Suppressor macrophage treated with lipopolysaccharide for 4 hours (primary cell): ENCODE measurements around the gene CACFD1.
A peak's percentile ranks its signal among the peaks of the same experiment; 100 is the strongest.
"Not testable (repeated sequence)": the region's sequence is repeated elsewhere in the genome, so short reads cannot be mapped to it uniquely, and the experiment has no call there.

ENCODE experiments used
- DNase-seq: peaks from one replicate; pipeline ENCODE4 v3.0.0-alpha.2; 2020

CACFD1 gene

DNA sequence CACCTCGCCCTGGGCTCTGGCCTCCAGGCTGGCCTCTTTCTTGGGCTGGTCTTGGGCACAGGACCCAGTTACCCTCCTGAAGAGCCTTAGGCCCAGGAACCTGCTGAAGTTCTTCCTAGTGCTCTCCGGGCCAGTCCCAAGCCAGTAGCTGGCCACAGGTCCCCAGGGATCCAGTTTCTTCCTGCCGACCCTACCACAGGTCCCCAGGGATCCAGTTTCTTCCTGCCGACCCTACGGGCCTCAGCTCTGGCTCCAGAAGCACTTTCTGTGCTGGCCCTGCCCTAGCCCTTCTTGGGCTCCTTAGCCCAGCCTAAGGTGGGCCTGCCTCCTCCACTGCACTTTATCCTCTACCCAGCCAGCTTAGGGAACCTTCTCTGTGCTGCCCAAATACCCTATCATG, 18.2 kb upstream of the CACFD1 start:
- DNase-seq: no peak

DNA sequence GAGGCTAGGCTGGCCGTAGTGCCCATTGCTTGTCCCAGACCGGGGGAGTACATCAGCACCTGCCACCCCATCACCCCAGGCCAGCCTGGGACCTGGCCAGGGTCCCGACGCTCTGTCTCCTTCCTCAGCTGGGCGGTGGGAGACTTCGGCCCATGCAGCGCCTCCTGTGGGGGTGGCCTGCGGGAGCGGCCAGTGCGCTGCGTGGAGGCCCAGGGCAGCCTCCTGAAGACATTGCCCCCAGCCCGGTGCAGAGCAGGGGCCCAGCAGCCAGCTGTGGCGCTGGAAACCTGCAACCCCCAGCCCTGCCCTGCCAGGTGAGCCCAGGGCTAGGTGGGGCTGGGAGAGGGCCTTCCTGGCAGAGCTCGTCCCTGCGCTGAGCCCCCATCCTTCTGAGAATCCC, 16.5 kb upstream of the CACFD1 start:
- no peak for DNase-seq

DNA sequence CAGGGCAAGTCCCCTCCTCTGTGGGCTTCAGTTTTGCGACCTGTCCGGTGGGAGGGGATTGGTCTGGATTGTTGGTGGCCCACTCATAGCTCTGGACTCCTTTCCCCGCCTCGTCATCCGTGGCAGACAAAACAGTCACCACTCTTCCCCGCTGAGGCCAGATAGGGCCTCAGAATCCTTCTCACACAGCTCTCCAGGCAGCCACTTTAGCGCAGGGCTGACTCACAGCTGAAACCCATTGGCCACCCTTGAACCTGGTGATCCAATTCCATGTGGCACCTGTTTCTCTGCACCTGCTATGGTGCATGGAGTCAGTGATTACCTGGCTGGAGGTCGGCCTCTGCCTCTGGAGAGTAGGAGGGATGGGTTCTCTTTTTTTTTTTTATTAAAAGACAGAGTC, 15.8 kb upstream of the CACFD1 start:
- DNase-seq: no peak

DNA sequence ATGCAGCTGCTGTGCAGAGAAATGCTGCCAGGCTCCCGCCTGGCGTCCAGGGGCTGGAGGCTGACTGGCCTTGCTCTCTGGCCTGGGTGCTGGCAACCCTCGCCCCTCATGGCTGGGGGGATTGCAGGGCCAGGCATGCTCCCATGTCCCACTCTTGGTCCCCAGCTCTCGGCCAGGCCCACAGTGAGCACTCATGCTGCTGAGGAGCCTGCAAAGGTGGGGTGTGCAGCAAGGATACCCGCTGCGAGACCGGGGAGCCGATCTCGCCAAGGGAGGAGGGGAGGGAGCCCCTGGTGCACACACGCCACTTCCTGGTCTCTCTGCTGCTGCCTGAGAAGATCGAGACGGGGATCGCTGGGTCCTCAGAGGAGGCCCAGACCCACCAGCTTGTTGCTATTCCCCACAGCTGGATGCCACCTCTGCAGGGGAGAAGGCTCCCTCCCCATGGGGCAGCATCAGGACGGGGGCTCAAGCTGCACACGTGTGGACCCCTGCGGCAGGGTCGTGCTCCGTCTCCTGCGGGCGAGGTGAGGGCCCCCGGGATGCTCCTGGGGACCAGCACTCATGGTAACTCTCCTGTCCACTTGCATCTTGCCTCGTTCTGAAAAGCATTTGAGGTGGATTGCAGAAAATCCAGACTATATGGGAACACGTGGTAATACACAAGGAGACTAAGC, 14.3 kb upstream of the CACFD1 start:
- DNase-seq: no peak

DNA sequence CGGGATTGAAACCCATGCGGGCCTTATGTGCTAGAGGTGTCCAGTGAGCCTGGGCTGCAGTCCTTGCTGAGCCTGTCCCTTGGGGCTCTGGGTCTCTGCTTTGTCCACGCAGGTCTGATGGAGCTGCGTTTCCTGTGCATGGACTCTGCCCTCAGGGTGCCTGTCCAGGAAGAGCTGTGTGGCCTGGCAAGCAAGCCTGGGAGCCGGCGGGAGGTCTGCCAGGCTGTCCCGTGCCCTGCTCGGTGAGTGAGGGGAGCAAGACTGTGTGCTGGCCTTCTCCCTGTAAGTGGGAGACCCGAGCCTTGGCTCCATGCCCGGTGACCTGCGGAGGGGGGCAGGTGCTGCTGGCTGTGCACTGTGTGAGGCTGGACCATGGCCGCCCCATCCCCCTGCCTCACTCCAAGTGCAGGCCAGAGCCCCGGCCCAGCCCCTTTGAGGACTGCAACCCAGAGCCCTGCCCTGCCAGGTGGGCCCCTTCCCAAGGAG, 11.2 kb upstream of the CACFD1 start:
- no peak for DNase-seq

DNA sequence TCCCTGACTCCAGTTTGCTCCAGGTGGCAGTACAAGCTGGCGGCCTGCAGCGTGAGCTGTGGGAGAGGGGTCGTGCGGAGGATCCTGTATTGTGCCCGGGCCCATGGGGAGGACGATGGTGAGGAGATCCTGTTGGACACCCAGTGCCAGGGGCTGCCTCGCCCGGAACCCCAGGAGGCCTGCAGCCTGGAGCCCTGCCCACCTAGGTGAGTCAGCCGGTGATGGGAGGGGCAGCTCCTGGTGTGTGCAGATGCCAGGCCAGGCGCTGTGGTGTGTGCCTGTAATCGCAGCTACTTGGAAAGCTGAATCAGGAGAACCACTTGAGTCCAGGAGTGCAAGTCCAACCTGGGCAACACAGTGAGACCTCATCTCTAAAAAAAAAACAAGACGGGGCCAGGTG, 10.0 kb upstream of the CACFD1 start:
- no peak for DNase-seq

DNA sequence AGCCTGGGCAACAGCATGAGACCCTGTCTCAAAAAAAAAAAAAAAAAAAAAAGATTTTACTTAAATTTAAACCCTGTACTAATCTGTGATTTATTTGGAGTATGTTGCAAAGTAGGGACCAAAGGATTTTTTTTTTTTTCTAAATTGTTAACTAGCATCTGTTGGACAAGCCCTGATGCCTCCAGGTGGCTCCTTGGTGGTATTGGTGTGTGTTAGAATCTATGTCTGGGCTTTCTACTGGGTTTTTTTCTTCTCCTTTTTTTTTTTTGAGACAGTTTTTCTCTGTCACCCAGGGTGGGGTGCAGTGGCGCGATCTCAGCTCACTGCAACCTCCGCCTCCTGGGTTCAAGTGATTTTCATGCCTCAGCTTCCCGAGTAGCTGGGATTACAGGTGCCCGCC, 7.9 kb upstream of the CACFD1 start:
- DNase-seq: not testable (repeated sequence)

DNA sequence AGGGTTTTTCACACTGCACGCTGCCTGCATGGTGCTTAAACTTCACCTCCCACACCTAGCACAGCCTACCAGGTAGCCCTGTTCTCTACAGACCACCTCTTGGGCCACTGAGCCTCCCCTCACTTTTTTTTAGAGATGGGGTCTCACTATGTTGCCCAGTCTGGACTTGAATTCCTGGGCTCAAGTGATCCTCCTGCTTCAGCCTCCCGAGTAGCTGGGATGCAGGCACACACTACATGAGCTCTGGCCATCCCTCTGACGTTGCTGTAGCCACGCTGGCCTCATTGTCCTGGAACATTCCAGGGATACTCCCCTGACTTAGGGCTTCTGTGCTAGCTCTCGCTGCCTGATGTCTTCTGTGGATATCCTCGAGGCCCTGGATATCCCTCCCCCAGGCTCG, 7.2 kb upstream of the CACFD1 start:
- no peak for DNase-seq

DNA sequence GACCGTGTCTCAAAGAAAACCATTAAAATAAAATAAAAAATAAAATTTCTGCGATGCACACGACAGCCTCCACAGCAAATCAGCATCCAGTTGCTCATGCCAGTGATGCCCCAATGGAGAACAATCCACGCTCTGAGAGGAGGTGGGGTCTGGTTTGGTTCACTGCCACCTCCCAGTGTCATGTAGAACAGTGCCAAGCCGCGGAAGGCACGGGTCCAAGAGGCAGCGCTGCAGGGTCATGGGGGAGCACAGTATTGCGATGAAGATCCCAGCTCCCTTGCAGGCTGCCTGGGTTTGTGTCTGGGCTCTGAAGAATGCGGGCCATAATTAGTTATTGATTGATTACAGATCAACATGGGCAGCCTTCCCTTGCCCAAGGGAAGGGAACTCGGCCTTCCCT, 6.1 kb upstream of the CACFD1 start:
- no peak for DNase-seq

DNA sequence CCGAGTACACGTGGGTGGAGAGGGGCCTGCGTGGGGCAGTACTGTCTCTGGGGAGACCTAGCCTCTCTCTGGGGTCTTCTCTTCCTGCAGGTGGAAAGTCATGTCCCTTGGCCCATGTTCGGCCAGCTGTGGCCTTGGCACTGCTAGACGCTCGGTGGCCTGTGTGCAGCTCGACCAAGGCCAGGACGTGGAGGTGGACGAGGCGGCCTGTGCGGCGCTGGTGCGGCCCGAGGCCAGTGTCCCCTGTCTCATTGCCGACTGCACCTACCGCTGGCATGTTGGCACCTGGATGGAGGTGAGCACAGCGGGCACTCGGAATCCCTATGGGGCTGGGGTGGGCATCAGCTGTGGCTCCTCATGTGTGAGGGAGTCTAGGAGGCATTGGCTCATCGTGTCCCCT, 5.5 kb upstream of the CACFD1 start:
- no peak for DNase-seq

DNA sequence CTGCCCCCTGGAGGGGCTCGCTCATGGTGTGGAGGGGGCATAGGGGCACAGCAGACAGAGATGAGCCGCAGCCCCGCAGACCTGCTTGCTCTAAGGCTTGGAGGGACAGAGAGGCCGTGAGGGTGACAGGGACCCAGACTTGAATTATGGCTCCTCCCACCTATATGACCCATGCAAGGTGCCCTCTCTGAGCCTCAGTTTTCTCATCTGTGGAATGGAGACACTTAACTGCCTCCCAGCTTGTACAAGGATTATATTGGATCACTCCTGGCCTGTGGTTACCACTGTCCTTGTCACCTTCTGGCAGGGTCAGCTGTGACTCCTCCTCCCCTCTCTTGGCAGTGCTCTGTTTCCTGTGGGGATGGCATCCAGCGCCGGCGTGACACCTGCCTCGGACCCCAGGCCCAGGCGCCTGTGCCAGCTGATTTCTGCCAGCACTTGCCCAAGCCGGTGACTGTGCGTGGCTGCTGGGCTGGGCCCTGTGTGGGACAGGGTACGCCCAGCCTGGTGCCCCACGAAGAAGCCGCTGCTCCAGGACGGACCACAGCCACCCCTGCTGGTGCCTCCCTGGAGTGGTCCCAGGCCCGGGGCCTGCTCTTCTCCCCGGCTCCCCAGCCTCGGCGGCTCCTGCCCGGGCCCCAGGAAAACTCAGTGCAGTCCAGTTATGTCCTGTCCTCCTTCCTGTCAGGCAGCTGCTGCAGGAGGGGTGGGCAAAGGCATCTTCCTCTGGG, 4.7 kb upstream of the CACFD1 start:
- no peak for DNase-seq

DNA sequence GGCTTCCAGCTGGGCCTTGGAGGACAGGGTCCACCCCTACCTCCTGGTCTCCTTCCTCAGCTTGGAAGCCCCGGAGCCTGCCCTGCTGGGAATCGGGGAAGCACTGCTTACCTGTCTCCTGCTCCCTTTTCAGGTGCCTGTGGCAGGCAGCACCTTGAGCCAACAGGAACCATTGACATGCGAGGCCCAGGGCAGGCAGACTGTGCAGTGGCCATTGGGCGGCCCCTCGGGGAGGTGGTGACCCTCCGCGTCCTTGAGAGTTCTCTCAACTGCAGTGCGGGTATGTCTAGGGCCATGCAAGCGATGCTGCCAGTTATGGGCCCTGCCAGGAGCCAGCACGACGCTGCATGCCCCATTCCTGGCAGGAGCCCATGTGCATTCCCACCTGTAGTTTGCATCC, 3.8 kb upstream of the CACFD1 start:
- no peak for DNase-seq

DNA sequence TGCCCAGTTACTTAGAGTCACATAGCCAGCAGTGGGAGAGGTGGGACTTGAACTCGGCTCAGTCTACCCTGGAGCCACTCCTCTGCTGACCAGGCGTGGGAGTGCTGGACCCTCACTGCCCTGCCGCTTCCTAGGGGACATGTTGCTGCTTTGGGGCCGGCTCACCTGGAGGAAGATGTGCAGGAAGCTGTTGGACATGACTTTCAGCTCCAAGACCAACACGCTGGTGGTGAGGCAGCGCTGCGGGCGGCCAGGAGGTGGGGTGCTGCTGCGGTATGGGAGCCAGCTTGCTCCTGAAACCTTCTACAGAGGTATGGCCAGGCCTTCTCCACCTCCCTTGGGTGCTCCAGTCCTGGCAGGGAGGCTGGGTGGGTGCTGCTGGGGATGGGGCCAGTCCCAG, 3.4 kb upstream of the CACFD1 start:
- no peak for DNase-seq

DNA sequence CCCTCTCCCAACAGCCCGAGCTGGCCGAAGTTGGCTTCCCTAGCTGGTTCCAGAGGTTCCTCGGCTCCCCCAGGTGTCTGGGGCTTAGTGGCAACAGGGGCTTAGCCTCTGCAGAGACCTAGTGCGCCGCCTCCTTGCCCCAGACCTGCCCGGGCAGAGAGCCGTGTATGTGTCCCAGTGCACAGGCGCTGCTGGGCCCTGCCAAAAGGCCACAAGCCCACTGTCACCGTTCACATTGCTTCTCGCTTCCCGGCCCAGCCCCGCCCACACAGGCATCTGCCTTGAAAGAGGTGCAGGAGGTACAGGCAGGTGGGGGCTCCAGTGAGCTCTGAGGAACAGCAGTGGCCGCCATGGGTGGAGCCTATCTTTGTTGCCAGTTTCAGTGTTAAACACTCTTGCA, 2.5 kb upstream of the CACFD1 start:
- no peak for DNase-seq

DNA sequence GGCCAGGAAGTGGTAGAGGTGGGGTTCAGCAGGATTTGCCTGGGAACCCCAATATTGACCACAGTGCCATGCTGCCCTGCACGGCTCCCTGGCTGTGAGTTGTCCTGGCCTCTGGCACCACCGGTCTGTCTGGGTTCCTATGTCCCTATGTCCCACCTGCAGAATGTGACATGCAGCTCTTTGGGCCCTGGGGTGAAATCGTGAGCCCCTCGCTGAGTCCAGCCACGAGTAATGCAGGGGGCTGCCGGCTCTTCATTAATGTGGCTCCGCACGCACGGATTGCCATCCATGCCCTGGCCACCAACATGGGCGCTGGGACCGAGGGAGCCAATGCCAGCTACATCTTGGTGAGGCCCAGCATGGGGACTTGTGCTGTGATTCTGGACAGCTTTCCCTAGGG, 2.0 kb upstream of the CACFD1 start:
- DNase-seq: no peak

DNA sequence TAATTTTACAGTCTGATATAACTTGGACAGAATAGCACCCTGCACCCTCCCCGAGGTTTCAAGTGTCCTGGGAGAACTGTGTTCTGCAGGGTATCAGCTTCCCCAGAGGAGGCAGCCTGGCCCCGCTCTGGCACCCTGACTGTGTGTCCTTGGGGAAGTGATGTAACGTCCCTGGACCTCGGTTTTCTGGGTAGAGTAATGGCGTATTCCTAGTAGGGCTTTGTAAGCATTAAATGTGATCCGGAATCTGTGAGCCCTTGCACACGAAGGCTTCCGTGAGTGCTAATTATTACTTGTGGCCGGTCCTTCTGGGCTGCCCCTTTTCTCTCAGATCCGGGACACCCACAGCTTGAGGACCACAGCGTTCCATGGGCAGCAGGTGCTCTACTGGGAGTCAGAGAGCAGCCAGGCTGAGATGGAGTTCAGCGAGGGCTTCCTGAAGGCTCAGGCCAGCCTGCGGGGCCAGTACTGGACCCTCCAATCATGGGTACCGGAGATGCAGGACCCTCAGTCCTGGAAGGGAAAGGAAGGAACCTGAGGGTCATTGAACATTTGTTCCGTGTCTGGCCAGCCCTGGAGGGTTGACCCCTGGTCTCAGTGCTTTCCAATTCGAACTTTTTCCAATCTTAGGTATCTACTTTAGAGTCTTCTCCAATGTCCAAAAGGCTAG, 1.0 kb upstream of the CACFD1 start:
- peak; percentile 53 for DNase-seq

DNA sequence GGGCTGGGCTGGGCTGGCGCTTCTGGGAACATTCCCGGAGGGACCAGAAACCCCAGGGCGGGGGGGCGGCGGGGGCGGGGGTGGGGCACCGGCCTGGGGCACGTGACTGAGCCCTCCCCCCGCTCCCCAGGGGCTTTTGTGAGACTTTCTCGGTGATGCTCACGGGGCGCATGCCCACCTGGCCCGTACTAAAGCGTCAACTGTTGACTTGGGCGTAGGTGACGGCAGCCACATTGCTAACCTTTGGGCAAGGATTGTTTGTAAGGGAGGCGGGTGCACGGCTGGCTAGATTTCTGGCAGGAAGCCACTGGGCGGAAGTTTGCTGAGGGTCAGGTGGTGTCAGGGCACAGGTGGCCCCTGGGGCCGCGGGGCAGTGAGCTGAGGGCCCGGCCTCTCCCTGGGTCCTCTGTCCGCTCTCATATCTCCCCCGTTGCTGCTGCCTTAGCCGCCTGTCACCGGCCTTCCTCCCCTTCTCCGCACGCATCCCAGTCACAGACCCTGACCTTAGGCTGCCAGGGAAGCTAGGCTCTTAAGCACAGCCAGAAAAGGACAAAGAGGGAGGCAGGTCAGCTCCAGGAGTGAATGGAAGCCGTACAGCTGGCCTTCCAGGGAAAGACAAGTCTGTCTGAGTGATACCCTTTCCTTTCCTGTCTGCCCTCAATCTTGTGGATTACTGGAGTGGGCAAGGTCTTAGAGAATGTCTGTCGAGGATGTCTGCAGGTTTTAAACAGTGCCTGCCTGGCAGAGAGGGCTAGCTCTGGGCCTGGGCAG, 812 bp downstream of the CACFD1 start:
- DNase-seq: no peak

DNA sequence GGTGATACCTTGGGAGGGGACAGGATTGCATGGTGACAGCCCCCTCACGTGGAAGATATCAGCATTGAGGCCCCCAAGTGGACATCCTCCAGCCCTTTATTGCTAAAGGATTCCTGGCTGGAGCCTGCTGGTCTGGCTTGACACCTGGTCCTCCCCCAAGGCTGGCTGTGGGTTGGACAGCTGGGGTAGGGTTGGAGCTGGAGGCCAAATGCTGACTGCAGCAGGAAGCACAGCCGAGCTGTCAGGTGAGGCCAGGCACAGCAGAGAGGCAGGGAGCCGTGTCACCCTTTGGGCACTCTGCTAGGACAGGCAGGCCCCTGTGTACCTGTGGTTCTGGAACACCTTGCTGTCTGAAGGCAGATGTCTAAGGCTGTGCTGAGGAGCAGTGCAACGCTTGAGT, 2.2 kb downstream of the CACFD1 start:
- no peak for DNase-seq

DNA sequence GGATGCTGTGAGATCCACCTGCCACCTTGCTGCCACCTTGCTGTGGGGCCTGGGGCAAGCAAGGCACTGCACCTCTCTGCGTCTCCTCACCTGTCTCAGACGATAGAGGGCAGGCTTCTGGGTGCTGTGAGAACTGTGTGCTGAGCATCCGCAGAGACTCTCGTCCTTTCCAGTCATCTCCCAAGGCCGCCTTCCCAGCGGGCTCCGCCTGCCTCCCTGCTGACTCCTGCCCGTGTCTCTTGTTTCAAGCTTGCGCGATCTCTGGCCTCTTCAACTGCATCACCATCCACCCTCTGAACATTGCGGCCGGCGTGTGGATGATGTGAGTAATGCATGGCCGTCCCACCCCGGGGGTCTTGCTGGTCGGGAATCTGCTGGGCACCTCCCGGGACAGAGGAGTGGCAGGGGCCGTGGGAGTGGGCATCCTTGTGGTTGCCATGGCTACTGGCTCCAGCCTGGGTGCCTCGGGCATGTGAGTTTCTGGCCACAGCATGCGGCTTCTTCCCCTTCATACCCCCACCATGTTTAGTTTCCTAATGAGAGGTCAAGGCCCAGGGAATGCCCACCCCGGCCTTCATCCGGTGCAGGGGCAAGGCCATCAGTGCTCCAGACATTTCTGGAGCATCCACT, 3.6 kb downstream of the CACFD1 start:
- DNase-seq: no peak

DNA sequence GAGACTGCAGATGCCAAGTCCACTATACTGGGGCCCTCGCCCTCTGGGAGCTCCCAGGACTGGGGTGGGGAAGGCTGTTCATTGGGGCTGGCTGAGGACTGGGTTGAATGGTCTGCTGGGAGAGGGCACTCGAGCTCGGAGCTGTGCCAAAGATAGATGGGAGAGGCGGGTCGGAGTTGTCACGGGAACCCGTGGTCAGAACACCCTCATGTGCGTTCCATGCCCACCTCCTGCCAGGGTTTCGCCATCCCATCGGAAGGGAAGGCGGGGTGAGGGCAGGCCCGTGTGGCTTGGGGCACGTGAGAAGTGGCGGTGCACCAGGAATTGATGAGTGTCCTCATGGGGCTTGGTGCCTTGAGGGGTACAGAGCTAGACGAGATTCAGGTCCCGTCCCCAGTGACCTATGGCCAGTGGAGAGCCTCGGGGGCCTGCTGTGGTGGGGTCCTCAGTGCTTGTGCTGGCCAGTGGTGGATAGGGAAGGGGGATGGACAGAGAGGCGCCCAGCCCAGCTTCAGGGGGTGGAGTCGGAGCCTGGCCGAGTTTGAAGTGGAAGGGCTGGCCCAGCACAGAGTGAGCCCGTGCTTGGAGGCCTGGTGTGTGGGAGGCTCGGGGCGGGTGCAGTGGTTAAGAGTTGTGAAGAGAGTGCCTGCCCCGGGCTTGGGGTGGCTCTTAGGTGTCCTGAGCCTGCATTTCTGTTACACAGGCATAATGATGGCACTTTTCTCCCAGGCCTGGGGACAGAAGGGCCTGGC, 4.3 kb downstream of the CACFD1 start:
- DNase-seq: no peak

DNA sequence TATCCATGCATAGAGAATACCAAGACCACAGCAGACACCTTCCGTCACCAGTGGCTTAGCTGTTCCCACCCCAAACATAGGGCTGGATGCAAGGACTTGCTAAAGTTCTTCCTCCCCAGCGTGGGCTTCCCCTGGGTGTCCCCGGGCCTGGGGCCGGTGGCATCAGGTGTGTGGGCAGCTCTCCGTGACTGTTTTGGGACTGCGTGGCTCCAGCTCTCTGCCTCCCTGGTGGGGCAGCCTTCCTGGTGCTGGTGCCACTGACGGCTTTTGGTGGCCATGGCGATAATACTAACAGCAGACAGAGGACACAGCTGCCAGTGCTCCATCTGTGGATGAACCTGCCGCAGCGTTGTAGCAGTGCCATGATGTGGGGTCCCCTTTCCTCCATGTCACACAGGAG, 4.9 kb downstream of the CACFD1 start:
- DNase-seq: no peak

DNA sequence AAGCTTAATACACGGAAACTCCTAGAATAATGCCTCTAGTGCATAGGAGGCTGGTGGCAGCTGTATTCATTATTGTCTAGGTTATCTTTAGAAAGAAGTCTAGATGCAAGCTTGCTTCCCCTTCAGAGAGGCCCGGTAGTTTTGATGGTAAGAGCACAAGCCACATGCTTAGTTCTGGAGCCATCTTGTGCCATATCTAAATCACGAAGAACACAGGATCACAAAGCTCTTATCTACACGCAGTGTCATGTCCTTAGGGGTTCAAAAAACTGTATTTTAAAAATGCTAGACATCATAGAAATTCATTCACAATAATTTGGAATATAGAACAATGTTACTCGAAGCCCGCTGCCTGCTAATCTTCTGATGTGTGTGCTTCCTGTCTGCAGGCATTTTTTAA, 6.2 kb downstream of the CACFD1 start:
- DNase-seq: no peak
